T1000 (cell line): Measurements from ENCODE around the gene POR.
"Not testable (repeated sequence)": the region's sequence is repeated elsewhere in the genome, so short reads cannot be mapped to it uniquely, and the experiment has no call there.

Experiments
- DNase-seq: peaks from one replicate; lab custom pipeline; 2025; ENCODE audit warnings: mixed read lengths; lab: John Stamatoyannopoulos, UW

POR gene

DNA sequence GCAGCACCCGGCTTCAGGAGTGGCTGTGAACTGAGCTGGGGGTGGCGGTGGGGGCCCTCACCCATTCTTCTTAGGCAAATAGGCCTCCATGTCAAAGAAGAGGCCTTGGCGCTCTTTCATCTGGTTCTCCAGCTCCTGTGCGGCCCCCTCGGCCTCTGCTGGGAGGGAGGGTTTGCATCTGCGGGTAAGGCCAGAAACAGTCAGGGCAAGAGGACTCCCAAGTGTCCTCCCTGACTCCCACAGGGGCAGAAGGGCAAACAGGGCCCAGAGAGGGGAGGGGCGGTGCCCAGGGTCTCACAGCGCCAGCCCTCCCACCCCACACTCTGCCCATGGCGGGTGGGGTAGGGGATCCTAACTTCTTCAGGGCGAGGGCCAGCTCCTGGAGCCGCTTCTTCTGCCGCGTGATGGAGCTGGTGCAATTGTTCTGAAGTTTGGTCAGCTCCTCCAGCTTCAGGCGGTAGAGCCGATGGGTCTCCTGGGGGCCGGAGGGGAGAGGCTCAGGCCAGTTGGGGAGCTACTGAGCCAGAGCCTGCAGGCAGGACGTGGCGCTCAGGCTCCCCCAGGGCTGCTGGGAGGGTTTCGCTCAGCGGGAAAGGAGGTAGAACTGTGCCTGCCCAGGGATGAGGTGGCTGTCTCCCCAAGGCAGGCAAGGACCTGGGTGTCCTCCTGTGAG lies 77.3 kb downstream of the POR start:
- no peak for DNase-seq

DNA sequence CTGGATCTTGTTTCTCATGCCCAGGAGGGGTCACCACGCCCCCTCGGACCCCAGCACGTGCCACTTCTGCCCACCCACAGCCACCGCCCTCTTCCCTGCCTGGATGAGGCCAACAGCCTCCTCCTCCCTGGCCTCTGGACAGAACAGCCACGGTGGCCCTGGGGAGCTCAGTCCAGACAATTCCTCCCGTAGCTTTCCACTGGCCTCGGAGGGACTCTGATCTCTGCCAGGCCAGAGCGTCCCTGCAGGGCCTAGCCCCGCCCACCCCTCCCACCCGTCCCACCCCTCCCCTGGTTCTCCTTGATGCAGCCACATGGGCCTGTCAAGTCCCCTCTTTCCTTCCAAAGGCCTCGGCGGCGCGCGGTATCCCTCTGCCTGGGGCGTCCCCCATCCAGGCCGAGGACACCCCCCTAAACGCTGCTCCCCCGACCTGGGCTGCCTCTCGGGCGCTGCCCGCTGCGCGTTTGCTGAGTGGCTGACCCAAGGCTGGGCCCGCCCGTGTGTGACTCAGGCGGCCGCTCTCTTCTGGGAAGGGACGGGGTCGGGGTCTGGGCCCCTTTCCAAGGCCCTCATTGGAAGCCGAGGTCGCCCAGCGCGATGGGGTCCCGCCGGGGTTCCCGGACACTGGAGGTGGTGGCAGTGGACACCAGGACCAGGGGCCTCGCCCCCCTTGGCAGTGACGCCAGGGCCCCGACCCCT lies 78.9 kb downstream of the POR start:
- peak; percentile 37 for DNase-seq

DNA sequence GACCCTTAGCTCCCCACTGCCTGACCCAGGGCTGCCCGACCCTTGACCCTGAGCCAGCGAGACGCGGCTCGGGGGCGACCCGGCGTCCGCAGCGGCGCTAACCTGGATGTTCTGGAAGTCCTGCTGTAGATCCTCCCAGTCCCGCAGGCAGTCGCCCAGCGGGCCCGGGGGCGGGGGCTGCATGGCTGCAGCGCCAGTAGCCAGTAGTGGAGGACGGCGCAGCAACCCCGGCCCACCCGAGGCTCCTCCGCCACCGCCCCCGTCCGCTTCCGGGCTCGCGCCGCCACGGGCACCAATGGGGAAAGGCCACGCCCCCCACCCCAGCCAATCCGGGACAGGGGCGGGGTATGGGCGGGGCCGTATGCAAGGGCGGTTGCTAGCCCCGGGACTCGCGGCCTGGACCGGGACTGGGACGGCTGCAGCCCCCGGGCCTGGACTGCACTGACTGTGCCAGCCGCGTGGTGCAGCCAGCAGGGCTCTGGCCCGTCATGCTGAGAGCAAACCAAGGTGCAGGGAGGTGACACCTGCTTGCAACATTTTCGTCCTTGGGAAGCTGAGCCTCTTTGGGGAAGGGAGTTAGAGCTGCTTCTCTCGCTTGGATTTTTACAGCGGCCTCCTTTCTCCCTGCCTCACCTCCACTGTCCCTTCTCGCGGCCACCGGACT lies 79.6 kb downstream of the POR start, which contains the start of gene TMEM120A:
Gene TMEM120A (minus strand): TSS at position 208 of the 664 bp plus-strand sequence. CDS start 25 bp downstream, at position 183.
- DNase-seq, result peak; percentile 88

DNA sequence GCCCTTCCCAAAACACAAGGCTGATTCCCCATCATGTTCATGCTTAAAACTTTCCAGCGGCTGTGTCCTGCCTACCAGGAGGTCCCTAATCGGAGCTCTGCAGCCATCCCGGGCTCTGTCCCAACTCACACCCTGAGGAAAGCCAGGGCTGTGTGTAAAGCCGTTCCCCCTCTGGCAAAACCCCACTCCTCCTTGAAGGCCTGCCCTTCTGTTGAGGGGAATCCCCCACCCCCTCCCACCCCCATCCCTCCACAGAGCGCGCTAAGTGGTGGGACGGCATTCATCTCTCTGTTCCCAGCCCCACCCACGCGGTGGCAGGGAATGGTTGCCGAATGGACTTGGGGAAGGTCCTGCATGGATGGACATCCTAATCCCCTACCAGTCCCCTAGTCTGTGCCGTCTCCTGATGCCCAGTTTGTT lies 80.1 kb downstream of the POR start:
- DNase-seq, result no peak

DNA sequence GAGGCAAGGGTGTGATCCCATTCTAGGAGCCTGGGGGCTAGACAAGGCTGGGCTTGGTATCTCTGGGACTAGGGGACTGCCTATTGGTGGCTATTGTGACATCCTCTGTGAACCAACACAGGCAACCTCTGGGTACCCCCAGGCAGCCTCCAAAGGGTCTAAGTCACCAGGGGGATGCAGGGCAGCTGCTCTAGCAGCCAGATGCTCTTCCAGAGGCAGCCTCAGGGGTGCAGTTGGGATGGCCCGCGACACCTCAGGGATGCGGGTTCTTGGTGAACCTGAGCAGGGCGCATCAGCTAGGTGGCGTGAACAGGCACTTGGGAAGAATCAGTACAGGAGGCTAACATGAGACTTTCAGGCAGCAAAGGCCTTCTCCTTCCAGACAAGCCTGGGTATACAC lies 81.0 kb downstream of the POR start:
- DNase-seq, result no peak

DNA sequence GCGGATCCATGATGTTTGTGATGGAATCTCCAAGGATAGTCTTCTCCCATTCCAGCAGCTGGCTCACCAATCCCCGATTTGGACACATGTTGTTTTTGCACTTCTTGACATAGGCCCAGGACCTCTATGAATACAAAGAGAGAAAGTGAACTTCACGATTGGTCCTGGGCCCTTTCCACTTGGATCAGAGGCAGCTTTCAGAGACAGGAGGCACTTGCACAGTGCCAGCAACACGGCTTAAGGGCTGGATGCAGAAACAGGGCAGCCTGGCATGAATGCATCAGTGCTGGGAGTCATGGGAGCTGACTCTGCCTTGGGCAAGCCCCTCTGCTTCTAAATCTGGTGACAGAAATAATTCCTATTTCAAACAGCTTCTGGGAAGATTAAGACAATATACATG lies 81.5 kb downstream of the POR start:
- no peak for DNase-seq

DNA sequence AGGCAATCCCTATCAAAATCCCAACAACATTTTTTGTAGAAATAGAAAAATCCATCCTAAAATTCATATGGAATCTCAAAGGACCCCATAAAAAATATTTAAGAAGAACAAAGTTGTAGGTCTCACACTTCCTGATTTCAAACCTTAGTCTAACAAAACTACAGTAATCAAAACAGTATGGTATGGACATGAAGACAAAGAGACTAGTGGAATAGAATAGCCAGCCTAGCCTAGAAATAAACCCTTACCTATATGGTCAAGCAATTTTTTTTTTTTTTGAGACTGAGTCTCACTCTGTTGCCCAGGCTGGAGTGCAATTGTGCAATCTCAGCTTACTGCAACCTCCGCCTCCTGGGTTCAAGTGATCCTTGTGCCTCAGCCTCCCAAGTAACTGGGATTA lies 83.1 kb downstream of the POR start:
- DNase-seq, result no peak

DNA sequence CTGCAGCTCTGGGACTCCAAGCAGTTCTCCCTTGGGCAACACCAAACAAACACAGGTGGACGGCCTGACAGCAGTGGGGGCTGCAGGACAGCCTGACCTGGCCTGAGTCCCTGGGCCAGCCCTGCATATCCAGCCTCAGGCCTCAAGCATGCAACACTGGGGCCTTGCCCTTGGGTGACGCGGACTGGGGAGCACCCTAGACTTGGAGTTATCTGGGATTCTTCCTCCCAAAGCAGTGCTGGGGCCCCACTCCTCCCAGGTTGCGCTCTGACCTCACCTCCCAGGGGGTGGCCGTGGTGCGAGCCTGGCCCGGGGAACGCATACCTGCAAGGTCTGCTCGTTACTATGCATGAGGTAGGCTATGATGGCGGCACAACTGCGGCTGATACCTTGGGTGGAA lies 85.6 kb downstream of the POR start:
- no peak for DNase-seq

DNA sequence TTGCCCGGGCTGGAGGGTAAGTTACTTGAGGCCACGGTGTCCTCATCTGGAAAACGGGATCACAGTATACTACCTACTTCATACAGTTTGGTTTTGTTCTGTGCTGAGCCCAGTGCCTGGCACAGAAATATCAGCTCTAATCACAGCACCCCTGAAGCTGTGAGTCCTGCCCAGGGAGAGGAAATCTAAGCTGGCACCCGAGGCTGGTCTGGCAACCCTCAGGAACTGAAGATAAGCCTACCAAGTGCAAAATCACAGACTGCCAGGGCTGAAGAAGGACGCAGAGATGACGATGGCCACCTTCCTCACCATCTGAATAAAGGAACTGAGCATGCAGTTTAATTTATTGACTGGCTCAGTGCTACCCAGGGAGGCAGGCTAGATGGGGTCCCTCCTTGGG lies 87.2 kb downstream of the POR start:
- DNase-seq, result no peak

DNA sequence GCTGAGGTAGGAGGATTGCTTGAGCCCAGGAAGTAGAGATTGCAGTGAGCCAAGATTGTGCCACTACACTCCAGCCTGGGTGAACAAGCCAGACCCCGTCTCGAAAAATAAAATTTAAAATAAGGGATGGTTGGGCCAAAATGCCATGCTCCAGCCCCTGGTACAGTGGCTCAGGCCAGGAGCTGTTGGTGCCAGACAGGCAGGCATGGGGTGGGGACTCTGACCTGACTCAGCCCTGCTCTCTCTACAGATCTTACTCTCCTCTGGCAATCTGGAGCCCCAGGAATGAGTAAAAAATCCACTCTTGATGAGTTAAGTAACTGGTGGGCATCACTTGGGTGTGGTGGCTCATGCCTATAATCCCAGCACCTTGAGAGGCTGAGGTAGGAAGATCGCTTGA lies 87.9 kb downstream of the POR start:
- DNase-seq, result no peak

DNA sequence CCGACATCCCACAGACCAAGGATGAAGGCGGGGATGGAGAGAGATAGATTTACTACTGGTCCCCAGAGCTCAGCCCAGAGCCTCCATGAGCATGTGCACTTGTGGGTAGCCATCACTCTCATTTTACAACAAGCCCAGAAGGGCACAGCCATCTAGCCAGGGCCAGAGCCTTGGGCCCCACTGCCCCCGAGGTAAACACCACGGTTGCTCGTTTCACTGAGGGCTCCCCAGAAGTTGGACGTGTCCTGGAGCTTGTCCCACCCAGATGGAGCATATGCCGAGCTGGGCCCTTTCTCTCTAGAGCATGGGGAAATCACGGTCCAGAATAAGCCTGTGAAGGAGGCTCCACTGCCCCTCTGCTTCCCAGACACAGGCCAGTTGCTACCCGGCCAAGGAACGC lies 88.4 kb downstream of the POR start:
- no peak for DNase-seq

DNA sequence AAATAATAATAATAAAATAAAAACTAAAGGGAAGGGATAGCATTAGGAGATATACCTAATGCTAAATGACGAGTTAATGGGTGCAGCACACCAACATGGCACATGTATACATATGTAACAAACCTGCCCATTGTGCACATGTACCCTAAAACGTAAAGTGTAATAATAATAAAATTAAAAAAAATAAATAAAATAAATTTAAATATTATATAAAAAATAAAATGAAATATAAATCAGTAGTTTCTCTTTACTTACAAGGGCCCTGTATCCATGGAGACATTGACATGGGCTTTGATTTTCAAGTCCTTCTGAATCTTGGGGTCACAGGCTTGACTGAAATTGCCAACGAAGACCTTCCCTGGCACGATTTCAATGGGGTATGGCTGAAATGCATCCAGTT lies 90.0 kb downstream of the POR start:
- not testable (repeated sequence) for DNase-seq

DNA sequence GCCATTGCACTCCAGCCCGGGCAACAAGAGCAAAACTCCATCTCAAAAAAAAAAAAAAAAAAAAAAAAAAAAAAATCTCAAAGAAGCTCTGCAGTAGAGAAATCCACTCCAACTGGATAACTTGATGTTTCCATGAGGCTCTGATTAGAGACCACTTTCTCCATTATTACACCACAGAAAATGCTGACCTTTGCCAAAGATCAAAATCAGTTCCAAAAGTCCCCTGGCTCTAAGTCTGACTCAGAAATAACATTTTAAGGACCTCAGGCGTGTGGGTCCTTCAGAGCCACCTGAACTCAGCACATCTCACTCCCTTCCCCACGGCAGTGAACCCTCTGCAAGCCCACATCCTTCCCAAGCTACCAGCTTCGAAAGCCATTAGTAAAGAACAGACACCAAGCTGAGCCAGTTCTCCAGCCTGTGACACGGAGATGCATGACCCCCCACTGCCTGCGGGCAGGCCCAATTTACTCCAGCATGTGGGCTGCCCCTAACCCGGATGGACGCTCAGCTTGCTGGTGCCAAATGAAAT lies 93.3 kb downstream of the POR start:
- no peak for DNase-seq

DNA sequence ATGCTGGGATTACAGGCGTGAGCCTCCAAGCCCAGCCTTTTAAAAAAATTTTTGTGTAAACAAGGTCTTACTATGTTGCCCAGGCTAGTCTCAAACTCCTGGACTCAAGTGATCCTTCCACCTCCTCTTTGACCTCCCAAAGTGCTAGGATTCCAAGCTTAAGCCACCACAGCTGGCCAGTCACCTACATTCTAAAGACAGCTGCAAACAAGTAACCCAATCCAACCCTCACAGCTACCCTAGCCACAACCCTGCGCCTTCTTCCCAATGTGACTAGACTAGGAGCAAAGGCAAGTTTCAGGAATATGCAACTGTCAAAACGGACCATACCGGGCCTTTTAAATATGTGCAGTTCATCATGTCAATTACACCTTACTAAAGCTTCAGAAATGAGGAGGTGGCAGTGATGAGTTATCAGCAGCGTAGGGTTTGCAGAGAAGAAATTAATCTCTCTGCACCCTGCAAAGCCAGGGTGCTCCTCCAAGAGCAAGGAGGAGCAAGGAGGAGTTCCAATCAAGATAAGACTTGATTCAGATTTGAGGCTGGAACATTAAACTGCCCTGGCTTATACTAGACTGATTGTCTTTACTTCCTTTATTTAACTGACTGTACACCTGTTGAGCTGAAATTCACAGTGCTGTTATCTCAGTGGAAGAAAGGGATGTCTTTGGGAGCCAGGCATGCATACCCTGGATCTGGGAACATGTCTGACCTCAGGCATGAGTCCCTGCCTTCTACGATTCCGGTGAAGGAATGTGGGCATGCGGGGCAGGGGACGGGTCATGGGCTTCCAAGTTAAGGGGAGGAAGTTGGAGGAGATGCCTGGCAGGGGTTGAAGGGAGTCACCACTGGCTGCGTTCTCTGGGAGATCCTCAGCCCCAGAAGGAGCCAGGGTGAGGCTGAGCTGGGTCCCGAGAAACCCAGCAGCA lies 95.0 kb downstream of the POR start:
- no peak for DNase-seq

DNA sequence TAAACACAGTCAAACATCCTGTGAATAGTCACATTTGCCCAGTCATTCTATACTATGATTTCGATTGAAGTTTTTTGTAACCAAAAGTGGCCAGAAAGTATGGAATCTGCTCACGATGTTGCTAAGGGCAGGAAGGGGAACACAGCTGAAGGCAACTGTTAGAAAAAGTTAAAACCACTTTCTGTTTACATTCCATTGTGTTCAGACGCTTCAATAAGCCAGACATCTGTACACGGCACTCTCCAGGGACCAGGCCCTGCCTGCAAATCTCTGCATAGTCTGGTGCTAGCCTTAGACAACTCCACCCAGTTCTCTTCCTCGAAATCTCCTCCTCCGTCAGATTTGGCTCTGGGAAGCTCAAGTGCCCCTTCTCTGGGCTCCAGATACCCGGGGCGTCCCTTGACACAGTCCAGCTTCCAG lies 96.5 kb downstream of the POR start:
- DNase-seq, result no peak

DNA sequence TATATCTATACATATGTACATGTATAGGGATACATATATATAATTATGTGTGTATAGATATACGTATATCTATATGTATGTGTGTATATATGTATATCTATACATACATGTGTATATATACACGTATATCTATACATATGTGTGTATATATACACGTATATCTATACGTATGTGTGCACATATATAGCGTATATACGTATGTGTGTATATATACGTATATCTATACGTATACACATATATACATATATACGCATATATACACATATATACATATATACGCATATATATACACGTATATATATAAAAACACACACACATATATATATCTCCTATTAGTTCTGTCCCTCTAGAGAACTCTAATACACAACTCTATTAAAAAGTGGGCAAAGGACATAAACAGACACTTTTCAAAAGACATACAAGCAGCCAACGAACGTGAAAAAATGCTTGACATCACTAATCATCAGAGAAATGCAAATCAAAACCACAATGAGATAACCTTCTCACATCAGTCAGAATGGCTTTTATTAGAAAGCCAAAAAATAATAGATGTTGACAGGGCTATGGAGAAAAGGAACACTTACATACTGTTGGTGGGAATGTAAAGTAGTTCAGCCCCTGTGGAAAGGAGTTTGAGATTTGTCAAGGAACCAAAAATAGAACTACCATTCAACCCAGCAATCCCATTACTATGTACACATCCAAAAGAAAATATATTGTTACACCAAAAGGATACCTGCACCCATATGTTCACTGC lies 101.4 kb downstream of the POR start:
- no peak for DNase-seq

DNA sequence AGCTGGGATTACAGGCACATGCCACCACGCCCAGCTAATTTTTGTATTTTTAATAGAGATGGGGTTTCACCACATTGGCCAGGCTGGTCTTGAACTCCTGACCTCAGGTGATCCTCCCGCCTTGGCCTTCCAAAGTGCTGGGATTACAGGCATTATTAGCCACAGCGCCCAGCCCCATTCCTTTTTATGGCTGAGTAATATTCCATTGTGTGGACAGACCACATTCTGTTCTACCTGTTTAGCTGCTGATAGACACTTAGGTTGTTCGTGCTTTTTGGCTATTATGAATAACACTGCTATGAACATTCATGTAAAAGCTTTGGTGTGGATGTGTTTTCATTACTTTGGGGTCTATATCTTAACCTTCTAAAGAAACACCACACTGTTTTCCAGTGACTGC lies 103.6 kb downstream of the POR start:
- not testable (repeated sequence) for DNase-seq

DNA sequence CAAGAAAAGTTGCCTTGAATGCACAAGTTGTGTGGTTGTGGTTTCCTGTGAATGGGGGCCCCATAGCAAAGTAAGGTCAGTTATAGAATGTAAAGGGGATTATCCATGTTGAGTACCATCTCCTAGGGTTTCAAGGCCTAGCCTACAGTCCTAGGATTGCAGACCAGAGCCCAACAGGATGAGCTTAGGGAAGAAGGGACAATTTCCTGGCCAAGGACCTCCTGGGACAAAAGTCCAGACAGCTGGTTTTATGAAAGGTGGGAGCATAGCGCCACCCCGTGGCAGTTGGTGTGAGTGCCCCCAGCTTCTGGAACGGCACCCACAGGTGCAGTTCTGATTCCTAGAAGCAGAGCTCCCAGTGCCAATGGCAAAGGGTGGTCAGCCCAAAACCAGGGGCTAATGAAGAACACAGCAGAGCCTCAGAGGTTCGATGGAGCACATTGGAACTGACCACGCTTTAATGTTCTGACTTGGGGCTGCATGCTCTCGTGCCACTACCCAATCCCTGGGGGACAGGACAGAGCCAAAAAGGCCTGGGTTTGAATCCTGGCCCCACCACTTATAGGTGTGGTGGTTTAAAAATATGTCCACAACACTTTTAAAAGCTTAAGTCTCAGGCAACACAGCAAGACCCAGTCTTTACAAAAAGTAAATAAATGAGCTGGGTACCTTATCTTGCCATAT lies 105.2 kb downstream of the POR start:
- no peak for DNase-seq

DNA sequence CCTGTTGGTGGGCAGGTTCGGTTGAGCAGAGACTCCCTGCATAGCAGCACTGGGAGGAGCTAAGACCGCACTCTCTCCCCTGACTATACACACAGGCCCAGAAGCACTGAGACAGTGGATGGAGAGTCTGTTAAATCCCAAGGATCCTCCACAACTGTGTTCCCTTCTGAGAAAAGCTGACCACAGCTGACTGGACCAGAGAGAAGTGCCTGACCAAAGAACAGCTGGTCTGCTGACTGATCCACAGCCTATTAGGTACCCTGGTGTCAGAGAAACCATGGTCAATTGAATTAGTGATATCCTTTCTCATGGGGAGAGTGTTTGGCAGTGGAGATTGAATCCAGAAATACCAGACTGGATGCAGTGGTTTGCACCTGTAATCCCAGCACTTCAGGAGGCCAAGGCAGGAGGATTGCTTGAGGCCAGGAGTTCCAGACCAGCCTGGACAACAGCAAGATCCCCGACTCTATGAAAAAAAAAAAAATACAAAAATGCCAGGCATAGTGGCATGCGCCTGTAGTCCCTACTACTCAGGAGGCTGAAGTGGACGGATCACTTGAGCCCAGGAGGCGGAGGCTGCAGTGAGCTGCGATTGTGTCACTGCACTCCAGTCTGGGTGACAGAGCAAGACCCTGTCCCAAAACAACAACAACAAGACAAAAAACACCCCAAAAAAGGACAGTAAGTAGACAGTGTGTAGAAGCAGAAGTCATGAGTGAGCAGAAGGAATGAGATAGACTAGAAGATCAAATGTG lies 107.2 kb downstream of the POR start:
- no peak for DNase-seq

DNA sequence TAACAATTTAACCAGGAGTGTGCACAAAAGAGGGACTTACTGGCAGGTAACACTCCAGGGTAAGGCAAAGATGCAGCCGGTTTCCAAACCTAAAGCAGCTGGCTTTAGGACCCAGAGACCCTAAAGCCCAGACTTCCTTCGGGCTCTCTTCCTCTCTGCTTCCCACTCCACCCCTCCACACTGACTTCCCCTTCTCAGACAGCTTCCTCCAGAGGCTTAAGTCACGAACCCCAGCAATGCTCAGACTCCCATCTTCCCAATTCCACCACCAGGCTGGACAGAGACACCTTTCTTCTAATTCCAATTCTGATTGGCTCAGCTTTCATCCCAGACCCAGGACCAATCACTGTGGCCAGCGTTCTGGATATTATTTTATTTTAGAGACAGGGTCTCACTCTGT lies 108.0 kb downstream of the POR start:
- DNase-seq, result no peak
